ENCODE measurements around the gene DIPK2A. TPM values are rescaled to one million over a fixed set of nuclear protein-coding genes. Genes with fewer than 3 reads are reported as not detected.
A peak's percentile ranks its signal among the peaks of the same experiment; 100 is the strongest.

DIPK2A gene
- polyA plus RNA-seq, 1 donor from 2014 or later: 9.7 TPM

- Histone ChIP-seq H3K79me2 (replicated peaks; ENCODE audit: insufficient read depth, low read length) (peaks cover 63% of the 10 kb centered on the region), H3K9me2 (ENCODE audit: insufficient read depth, low read length) (no peaks in the 10 kb centered on the region), H4K20me1 (ENCODE audit: insufficient read depth) (no peaks in the 10 kb centered on the region), H2AFZ (ENCODE audit: low read depth, low read length) (no peak overlapping the region), H3K36me3 (ENCODE audit: insufficient read depth, low read length) (no peaks in the 10 kb centered on the region), H3K4me2 (ENCODE audit: low read length) (peak overlapping the region; percentile 86), H3K9ac (ENCODE audit: low read length) (peak overlapping the region; percentile 91), H3K27me3 (ENCODE audit: insufficient read depth, low read depth, low read length) (no peaks in the 10 kb centered on the region), H3K9me3 (ENCODE audit: low read length) (no peaks in the 10 kb centered on the region), H3K27ac (ENCODE audit: low read length) (no peak overlapping the region), H3K4me3 (ENCODE audit: low read length) (peak overlapping the region; percentile 84), H3F3A (ENCODE audit: insufficient read depth, low read length, poor library complexity, severe bottlenecking) (peaks cover 5% of the 10 kb centered on the region)
- TF ChIP-seq EZH2 (IDR thresholded peaks at IDR 0.05; ENCODE audit: borderline replicate concordance, insufficient read depth, low read length, poor library complexity, severe bottlenecking): no peak
- no peak for TF ChIP-seq MXI1 (conservative IDR thresholded peaks at IDR 0.05; ENCODE audit: poor library complexity, severe bottlenecking)
- TF ChIP-seq RAD21 (conservative IDR thresholded peaks at IDR 0.05): no peak
- TF ChIP-seq, protein P1, sequence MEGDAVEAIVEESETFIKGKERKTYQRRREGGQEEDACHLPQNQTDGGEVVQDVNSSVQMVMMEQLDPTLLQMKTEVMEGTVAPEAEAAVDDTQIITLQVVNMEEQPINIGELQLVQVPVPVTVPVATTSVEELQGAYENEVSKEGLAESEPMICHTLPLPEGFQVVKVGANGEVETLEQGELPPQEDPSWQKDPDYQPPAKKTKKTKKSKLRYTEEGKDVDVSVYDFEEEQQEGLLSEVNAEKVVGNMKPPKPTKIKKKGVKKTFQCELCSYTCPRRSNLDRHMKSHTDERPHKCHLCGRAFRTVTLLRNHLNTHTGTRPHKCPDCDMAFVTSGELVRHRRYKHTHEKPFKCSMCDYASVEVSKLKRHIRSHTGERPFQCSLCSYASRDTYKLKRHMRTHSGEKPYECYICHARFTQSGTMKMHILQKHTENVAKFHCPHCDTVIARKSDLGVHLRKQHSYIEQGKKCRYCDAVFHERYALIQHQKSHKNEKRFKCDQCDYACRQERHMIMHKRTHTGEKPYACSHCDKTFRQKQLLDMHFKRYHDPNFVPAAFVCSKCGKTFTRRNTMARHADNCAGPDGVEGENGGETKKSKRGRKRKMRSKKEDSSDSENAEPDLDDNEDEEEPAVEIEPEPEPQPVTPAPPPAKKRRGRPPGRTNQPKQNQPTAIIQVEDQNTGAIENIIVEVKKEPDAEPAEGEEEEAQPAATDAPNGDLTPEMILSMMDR (IDR thresholded peaks at IDR 0.05; ENCODE audit: poor library complexity, severe bottlenecking): no peak
- no peak for TF ChIP-seq EP300 (conservative IDR thresholded peaks at IDR 0.05; ENCODE audit: poor library complexity, severe bottlenecking)
- no peak for TF ChIP-seq TAF1 (IDR thresholded peaks at IDR 0.05; ENCODE audit: low read depth)
- no peak for TF ChIP-seq REST (IDR thresholded peaks at IDR 0.05; ENCODE audit: borderline replicate concordance)
- TF ChIP-seq POLR2AphosphoS5 (IDR thresholded peaks at IDR 0.05): no peak
- no peak for TF ChIP-seq SMC3 (conservative IDR thresholded peaks at IDR 0.05; ENCODE audit: poor library complexity)
These were observed 2.9 kb downstream of the DIPK2A start for GRCh38 chr3:143974271-143975238.

DNA sequence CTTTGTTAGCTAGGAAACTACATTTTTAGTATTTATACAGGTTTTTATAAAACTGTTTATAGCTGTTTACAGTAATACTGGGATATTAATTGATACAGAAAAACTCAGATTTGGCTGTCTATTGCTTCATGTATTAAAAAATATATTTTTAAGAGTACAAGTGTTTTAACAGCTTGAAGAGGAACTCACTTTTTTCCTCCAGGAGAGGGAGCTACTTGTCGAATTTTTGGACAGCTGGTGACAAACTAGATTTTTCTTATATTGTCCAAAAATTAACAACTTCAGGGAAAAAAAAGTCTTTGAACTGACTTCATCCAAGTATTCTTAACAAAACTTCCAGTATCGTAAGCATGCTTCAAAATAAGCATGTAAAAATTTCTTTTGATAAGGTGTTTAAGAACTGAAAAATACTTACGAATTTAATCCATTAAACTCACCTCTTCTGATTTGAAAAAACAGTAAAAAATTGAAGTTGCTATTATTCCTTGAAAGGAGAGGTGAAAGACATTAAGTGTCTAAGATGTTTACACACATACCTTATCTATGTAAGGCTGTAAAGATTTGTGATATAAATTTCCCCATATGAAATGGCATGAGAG is 4.0 kb downstream of the DIPK2A start:
- Histone ChIP-seq H3K79me2 (replicated peaks; ENCODE audit: insufficient read depth, low read length) (peaks cover 74% of the 10 kb centered on the region), H3K27ac (ENCODE audit: low read length) (no peak overlapping the region)

More for the DNA sequence above, 4.0 kb downstream of the DIPK2A start:
- Histone ChIP-seq H3F3A (ENCODE audit: insufficient read depth, low read length, poor library complexity, severe bottlenecking) (peaks cover 5% of the 10 kb centered on the region), H3K36me3 (ENCODE audit: insufficient read depth, low read length) (no peaks in the 10 kb centered on the region), H3K4me2 (ENCODE audit: low read length) (peak overlapping the region; percentile 86), H3K9me2 (ENCODE audit: insufficient read depth, low read length) (no peaks in the 10 kb centered on the region), H3K4me3 (ENCODE audit: low read length) (peak overlapping the region; percentile 84), H4K20me1 (ENCODE audit: insufficient read depth) (no peaks in the 10 kb centered on the region), H2AFZ (ENCODE audit: low read depth, low read length) (no peak overlapping the region), H3K9ac (ENCODE audit: low read length) (no peak overlapping the region), H3K9me3 (ENCODE audit: low read length) (no peaks in the 10 kb centered on the region), H3K27me3 (ENCODE audit: insufficient read depth, low read depth, low read length) (no peaks in the 10 kb centered on the region)
- TF ChIP-seq EP300 (conservative IDR thresholded peaks at IDR 0.05; ENCODE audit: poor library complexity, severe bottlenecking) (no peak), TAF1 (IDR thresholded peaks at IDR 0.05; ENCODE audit: low read depth) (no peak), REST (IDR thresholded peaks at IDR 0.05; ENCODE audit: borderline replicate concordance) (no peak), SMC3 (conservative IDR thresholded peaks at IDR 0.05; ENCODE audit: poor library complexity) (peak; percentile 73), RAD21 (conservative IDR thresholded peaks at IDR 0.05) (peak; percentile 71)
- TF ChIP-seq, protein P1 (IDR thresholded peaks at IDR 0.05; ENCODE audit: poor library complexity, severe bottlenecking): peak; percentile 66

Measured in neural cell (in vitro differentiated cells).